ENCODE results near the gene PRKCQ.

The PRKCQ gene

DNA sequence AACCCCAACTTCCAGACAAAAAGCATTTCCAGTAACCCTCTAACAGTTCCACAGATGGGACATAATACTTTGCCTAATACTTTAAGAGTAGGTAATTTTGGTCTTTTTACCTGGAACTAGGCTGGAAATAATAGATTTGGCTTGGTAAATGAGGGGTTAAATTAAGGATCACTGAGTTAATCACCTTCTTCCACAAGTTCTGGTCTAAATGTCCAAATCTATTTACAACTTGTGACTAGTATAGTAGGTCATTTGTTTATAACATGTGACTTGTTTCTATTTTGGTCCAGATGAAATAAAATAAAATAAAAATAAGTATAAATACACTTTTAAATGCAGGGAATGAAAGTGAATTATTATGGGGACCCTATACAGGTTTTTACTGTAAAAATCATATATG, 80.1 kb downstream of the PRKCQ start:
- TF ChIP-seq CTCF (conservative IDR thresholded peaks at IDR 0.05; ENCODE audit: low read depth, low read length), result no peak
- no peak overlapping the region for H3K4me3 ChIP-seq (ENCODE audit: low read length)
- no peak for DNase-seq (ENCODE audit: low read depth)

DNA sequence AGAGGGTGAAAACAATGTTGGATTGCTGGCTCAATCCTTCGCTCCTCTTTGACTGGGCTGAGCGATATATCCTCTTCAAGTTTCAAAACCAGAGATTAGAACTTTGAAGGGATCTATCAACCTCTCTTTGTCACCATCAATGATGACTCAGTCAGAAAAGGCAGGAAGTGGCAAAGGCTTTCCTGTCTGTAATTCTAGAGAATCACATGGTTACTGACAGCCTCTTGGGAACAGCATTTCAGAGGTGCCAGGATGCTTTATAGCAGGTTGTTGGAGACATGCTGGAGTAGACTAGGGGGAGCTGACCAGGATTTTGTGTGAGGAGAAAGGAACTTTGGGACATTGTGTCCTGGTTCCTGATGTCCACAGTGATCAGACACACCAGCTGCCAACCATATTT, 81.3 kb downstream of the PRKCQ start:
- no peak overlapping the region for H3K4me3 ChIP-seq (ENCODE audit: low read length)
- DNase-seq (ENCODE audit: low read depth), result no peak
- TF ChIP-seq CTCF (conservative IDR thresholded peaks at IDR 0.05; ENCODE audit: low read depth, low read length), result no peak

DNA sequence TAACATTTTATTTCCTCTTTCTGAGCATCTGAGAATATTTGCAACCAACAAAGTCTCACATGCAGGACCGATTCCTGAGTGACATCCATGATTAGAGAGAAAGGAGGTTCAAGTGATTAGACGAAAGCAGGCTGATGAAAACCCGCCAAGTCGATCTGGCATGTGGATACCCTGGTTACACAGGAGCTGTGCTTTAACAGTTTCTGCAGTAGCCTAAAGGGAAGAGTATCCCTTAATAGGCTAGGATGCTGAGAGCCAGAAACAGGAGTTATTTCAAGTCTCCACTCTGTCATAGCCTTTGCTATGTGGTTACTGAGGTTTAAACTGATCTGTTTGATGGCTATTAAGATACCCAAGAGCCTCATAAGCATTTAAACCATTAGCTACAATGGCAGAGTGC, 82.5 kb downstream of the PRKCQ start:
- no peak for DNase-seq (ENCODE audit: low read depth)
- no peak overlapping the region for H3K4me3 ChIP-seq (ENCODE audit: low read length)
- TF ChIP-seq CTCF (conservative IDR thresholded peaks at IDR 0.05; ENCODE audit: low read depth, low read length), result no peak

DNA sequence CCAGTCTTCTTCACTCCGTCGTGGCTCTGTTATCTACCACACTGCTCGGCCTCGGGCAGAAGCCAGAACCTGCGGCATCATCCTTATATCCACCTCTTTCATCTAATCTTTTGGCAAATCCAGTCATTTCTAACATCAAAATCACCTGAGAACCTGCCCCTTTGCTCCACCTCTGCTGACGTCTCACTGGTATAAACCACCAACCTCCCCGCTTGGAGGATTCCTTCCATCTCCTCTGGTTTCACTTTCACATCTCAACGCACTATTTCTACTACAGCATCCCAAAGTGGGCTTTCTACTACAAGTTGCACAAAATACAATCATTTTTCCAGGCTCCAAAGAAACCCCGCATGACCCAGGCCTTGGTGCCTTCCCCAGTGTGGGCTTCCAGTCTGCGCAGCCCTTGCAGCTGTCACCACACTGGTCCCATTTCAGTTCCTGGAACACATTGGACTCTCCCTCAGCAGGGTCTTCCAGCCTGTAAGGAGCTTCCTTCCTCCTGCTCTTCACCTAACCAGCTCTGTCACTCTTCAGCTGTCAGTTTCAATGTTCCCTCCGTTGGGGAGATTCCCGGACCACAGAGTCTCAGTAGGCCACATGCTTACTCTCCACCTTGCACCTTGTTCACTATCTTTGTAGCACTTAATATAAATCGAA, 85.0 kb downstream of the PRKCQ start:
- H3K4me3 ChIP-seq (ENCODE audit: low read length), result no peak overlapping the region
- DNase-seq (ENCODE audit: low read depth), result no peak
- no peak for TF ChIP-seq CTCF (conservative IDR thresholded peaks at IDR 0.05; ENCODE audit: low read depth, low read length)

DNA sequence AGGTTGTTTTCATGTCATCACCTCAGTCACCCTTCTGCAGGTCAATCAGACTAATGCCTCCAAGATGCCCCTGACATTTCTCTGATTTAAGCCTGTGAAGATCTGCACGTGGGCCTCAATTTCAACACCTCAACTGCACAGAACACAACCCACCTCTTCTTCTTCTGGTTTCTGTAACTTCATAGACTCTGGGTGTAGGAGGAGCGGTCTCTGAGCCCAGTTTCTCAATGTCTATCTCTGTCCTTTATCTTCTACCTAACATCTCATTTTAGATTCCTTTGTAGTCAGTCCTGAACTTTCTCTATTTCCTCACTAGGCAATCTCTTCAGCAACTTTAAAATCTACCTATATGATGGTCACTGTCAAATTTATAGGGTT, 85.6 kb downstream of the PRKCQ start:
- DNase-seq (ENCODE audit: low read depth), result no peak
- no peak for TF ChIP-seq CTCF (conservative IDR thresholded peaks at IDR 0.05; ENCODE audit: low read depth, low read length)
- no peak overlapping the region for H3K4me3 ChIP-seq (ENCODE audit: low read length)

DNA sequence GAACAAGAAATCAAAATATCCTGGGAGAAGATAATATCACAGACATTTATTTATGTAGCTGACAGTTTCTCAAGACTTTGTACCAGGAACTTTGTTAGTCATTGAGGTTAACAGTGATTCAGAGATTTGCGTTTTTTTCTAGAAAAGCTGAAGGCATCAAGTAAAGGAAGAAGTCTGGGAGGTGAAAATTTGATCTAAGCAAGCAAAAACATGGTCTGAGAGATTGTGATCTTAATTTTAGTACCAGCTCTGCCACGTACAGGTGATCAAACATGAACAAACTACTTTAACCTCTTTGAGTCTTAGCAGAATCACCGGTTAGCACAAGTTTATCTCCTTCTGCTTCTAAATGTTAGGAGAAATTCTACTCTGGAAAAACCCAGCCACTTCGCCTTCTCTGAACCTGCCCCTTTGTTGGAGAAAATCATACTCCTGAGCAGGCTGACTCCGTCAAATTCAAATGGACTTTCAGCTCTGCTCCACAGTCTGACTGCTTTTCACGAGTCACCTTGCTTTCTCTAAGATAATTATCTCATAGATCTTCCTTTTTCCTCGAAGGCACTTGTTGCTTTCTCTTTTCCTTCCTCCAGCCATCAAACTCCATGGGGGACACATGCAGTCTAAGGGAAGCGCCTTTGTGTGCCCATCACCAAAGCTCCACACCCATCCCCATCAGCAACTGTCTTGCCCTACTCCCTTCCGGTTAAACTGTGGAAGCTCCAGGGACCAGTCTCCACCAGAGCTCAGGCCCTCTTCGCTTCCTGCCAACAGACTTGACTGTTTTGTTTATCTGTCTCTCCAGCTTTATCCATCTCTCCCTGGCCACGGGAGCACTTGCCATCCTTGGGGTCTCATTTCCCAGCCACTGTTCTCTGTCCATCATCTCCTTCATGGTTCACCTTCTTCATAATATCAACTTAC, 86.3 kb downstream of the PRKCQ start:
- DNase-seq (ENCODE audit: low read depth), result no peak
- no peak overlapping the region for H3K4me3 ChIP-seq (ENCODE audit: low read length)
- TF ChIP-seq CTCF (conservative IDR thresholded peaks at IDR 0.05; ENCODE audit: low read depth, low read length), result no peak

DNA sequence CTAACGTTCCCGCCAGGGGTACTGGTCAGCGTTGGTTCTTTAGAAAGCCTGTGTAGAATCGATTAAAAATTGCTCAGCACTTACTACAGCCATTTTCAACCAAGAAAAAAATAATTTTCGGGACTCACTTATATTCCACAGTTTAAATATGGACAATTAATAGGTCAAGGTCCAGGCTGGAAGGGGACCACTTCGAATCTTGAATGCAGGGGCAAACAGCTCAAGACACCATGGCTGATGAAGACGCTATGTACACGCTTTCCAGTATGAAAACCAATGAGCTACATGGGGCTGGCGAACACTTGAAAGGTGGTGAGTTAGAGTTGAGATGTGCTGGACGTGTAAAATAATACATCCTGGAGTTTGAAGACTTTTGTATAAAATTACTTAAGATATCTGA, 87.2 kb downstream of the PRKCQ start:
- TF ChIP-seq CTCF (conservative IDR thresholded peaks at IDR 0.05; ENCODE audit: low read depth, low read length), result no peak
- H3K4me3 ChIP-seq (ENCODE audit: low read length), result no peak overlapping the region
- no peak for DNase-seq (ENCODE audit: low read depth)

Data from retinal pigment epithelial cell (primary cell).